Activated CD8-positive, alpha-beta memory T cell treated with anti-CD3 and anti-CD28 coated beads for 48 hours (primary cell): ENCODE data around the gene MRPL49.
"Not testable (repeated sequence)": the region's sequence is repeated elsewhere in the genome, so short reads cannot be mapped to it uniquely, and the experiment has no call there.

Experiments
- DNase-seq, 3 experiments: peaks; one replicate each; pipeline ENCODE4 v3.0.0-alpha.2; 2020; ENCODE audit warnings: low read depth in 2 of 3, low spot score in 2 of 3

The MRPL49 gene

GRCh38 chr11:65117206-65118096, 4.7 kb upstream of the MRPL49 start, which contains the start of gene ZNHIT2:
Gene ZNHIT2 (minus strand): TSS chr11:65117701. CDS start chr11:65117653, 48 bp downstream.
- peak; percentile 99 for DNase-seq

- DNase-seq, result no peak
Observed at GRCh38 chr11:65118097-65118837, 3.9 kb upstream of the MRPL49 start.

- DNase-seq, result not testable (repeated sequence)
Observed at GRCh38 chr11:65118891-65119669, 3.0 kb upstream of the MRPL49 start.

GRCh38 chr11:65119670-65119995, 2.5 kb upstream of the MRPL49 start:
- no peak for DNase-seq

- DNase-seq, result no peak
Observed at GRCh38 chr11:65120831-65121230, 1.3 kb upstream of the MRPL49 start.

- no peak for DNase-seq
Observed at GRCh38 chr11:65121447-65121864, 665 bp upstream of the MRPL49 start.

- no peak for DNase-seq
Observed at GRCh38 chr11:65124480-65125196, 2.5 kb downstream of the MRPL49 start.

GRCh38 chr11:65125197-65126056, 3.3 kb downstream of the MRPL49 start:
- DNase-seq, result no peak

- DNase-seq, result no peak
Observed at GRCh38 chr11:65126624-65127274, 4.6 kb downstream of the MRPL49 start.

- no peak for DNase-seq
Observed at GRCh38 chr11:65127473-65128181, 5.5 kb downstream of the MRPL49 start.

GRCh38 chr11:65128182-65129145, 6.3 kb downstream of the MRPL49 start:
- no peak for DNase-seq

- no peak for DNase-seq
Observed at GRCh38 chr11:65129649-65130441, 7.7 kb downstream of the MRPL49 start.

- DNase-seq, result no peak
Observed at GRCh38 chr11:65130631-65131416, 8.7 kb downstream of the MRPL49 start.

- DNase-seq, result no peak
Observed at GRCh38 chr11:65131417-65131776, 9.3 kb downstream of the MRPL49 start.

GRCh38 chr11:65131895-65132237, 9.7 kb downstream of the MRPL49 start:
- DNase-seq, result no peak
